C4-2B (cell line): ENCODE measurements around the gene RPUSD1.

Source experiments
- ZFX ChIP-seq: fragments of 450-650 bp; IDR thresholded peaks from 2 replicates; pipeline ENCODE4 v1.6.1; 2017
- TF ChIP-seq, protein P1 (sequence below): fragments of 450-650 bp; conservative IDR thresholded peaks from 2 replicates; pipeline ENCODE4 v1.5.1; 2017; ENCODE audit warnings: mild to moderate bottlenecking

DNA sequence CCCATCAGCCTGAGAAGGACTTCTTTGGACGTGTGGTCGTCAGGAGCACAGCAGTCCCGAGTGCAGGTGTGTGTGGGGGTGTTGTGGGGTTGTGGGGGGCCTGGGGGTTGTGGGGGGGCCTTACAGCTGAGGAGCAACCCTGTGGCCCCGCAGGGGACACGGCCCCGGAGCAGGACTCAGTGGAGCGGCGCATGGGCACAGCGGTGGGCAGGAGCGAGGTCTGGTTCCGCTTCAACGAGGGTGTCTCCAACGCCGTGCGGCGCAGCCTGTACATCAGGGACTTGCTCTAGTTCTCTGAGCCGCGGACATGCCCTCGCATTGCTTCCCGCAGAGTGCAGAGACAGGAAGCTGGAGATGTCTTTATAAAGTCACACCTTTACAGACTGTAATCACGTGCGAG lies 9.5 kb upstream of the RPUSD1 start:
- TF ChIP-seq, protein P1, sequence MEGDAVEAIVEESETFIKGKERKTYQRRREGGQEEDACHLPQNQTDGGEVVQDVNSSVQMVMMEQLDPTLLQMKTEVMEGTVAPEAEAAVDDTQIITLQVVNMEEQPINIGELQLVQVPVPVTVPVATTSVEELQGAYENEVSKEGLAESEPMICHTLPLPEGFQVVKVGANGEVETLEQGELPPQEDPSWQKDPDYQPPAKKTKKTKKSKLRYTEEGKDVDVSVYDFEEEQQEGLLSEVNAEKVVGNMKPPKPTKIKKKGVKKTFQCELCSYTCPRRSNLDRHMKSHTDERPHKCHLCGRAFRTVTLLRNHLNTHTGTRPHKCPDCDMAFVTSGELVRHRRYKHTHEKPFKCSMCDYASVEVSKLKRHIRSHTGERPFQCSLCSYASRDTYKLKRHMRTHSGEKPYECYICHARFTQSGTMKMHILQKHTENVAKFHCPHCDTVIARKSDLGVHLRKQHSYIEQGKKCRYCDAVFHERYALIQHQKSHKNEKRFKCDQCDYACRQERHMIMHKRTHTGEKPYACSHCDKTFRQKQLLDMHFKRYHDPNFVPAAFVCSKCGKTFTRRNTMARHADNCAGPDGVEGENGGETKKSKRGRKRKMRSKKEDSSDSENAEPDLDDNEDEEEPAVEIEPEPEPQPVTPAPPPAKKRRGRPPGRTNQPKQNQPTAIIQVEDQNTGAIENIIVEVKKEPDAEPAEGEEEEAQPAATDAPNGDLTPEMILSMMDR, result no peak
- no peak for TF ChIP-seq ZFX
